NCI-H82 treated with DMSO at 0.1 percent for 48 hours (cell line): ENCODE results near the gene CES4A.
A peak's percentile ranks its signal among the peaks of the same experiment; 100 is the strongest.
"Not testable (repeated sequence)": the region's sequence is repeated elsewhere in the genome, so short reads cannot be mapped to it uniquely, and the experiment has no call there.

Experiments used
- DNase-seq: peaks from one replicate; lab custom pipeline; 2025; ENCODE audit not compliant: unreplicated experiment; lab: John Stamatoyannopoulos, UW

The CES4A gene

DNA sequence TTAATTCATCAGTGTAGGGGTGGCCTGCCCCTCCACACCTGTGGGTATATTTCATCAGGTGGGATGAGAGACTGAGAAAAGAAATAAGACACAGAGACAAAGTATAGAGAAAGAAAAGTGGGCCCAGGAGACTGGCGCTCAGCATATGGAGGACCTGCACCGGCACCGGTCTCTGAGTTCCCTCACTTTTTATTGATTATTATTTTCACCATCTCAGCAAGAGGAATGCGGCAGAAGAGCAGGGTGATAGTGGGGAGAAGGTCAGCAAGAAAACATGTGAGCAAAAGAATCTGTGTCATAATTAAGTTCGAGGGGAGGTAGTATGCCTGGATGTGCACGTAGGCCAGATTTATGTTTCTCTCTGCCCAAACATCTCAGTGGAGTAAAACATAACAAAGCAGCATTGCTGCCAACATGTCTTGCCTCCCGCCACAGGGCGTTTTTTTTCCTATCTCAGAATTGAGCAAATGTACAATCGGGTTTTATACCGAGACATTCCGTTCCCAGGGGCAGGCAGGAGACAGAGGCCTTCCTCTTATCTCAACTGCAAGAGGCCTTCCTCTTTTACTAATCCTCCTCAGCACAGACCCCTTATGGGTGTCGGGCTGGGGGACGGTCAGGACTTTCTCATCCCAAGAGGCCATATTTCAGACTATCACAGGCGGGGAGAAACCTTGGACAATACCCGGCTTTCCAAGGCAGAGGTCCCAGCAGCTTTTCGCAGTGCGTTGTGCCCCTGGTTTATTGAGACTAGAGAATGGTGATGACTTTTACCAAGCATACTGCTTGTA is 32.8 kb upstream of the CES4A start:
- DNase-seq, result not testable (repeated sequence)

DNA sequence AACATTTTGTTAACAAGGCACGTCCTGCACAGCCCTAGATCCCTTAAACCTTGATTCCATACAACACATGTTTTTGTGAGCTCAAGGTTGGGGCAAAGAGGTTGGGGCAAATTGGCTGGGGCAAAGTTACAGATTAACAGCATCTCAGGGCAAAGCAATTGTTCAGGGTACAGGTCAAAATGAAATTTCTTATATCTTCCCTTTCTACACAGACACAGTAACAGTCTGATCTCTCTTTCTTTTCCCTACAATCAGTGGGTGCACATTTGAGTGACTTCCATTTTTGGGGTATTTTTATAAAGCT is 32.3 kb upstream of the CES4A start:
- not testable (repeated sequence) for DNase-seq

DNA sequence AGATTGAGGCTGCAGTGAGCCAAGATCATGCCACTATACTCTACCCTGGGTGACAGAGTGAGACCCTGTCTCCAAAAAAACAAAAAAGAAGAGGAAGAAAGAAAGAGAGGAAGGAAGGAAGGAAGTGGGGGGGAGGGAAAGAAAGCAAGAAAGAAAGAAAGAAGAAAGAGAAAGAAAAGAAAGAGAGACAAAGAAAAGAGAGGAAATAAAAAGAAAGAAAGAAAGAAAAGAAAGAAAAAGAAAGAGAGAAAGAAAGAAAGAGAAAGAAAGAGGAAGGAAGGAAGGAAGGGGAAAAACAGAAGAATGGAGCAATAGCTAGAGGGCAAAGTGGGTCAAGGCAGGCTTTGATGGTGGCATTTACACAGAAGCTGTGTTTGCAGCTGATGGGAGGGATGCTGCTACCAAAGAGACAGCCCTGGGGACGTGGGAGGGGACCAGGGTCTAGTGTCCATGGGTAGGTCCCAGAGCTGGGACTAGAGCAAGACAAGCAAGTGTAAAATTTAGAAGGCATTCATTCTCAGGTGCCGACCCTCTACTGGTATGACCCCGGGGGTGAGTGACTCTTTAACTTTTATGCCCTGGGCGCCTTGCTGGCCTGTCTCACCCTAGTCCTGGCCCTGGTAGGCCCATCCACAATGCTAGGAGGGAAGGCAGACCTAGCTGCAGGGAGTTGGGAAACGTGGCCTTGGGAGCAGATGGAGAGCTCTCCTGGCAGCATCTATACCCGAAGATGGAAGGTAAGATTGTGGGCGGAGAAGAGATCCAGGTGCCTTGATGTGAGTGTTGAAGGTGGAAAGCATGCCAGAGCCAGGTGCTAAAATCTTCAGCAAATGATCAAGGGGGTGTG is 29.3 kb upstream of the CES4A start:
- DNase-seq, result no peak

DNA sequence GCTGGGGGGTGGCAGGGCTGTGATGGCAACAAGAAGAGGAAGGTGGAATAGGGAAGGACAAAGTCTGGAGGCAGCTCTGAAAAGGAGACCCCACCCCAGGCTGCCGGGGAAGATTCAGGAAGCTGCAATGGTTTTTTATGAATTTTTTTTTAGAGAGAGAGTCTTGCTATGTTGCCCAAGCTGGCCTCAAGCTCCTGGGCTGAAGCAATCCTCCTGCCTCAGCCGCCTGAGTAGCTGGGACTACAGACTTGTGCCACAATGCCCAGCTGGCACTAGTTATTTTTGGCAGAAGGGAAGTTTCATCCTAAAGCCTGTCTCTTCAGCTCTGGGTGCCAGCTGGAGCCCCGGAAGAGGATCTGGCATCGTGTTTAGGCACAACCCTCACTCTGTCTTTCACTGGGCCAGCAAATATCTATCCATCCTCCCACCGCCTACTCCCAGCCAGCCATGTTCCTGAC is 28.7 kb upstream of the CES4A start:
- DNase-seq, result no peak

DNA sequence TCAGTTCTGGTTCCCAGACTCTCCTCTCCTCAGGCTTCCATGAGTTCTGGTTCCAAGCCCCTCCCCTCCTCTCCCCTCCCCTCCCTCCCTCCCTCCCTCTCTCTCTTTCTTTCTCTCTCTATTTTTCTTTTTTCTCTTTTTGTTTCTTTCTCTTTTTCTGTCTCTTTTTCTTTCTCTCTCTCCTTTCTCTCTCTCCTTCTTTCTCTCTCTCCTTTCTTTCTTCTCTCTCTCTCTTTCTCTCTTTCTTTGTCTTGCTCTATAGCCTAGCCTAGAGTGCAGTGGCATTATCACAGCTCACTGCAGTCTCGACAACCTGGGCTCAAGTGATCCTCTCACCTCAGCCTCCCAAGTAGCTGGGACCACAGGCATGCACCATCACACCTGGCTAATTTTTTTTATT is 28.1 kb upstream of the CES4A start:
- DNase-seq, result no peak

DNA sequence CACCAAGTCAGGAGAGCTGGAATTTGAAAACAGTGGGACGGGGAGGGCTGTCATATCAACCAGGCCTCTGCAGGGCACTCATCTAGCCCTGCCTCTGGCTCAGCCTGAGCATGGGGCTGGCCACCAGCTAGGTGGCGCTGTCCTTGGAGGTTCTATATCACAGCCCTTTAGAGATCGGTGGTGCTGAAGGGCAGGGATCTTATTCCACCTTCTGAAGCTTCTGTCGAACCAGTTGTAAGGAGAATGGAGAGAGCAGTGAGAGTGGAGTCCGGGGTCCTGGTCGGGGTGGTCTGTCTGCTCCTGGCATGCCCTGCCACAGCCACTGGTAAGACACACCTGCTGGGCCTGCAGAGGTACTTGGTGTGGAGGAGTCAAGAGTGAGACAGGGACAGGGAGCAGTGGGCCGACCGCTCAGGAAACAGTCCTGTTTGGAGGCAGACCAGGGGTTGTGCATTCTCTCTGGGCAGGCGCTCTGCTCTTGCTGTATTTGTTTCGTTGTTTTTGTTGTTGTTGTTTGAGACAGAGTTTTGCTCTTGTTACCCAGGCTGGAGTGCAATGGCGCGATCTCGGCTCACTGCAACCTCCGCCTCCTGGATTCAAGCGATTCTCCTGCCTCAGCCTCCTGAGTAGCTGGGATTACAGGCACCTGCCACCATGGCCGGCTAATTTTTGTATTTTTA is 27.2 kb upstream of the CES4A start, which contains the start of gene CES3:
Gene CES3 (plus strand): TSS at position 202 of the 680 bp plus-strand sequence. CDS start 42 bp downstream, at position 244.
- peak; percentile 75 for DNase-seq

DNA sequence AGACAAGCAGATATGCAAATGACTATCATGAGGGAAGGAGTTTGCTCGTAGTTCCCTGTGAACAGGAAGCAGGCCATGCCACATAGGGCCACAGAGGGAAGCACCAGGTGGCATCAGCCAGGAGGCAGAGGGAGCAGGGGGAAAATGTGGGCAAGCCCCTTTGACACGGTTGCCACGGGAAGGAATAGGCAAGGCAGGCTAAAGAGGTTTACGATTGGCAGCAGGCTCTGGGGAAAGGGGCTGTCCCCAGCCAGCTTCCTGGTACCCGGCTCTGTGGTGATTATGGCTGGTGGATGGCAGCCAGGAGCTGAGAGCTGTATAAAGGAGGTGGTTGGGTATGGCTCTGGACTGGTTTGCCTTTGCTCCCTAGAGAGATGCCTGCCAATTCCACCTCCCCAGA is 26.5 kb upstream of the CES4A start:
- no peak for DNase-seq

DNA sequence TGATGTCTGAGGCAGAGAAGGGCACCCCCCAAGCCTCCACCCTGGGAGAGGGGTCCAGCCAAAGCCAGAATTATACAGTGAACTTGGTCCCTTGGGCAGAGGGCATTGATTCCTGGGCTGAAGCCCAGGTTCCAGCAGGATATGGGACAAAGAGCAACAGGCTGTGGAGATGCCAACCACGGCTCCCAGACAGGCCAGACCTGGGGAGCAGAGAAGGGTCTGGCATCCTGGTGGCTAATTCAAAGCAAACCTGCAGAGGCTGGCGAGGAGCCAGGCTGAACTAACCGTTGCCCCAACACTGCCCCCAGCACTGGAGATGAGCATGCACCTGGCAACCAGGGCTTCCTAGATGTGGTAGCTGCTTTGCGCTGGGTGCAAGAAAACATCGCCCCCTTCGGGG is 24.3 kb upstream of the CES4A start:
- no peak for DNase-seq

DNA sequence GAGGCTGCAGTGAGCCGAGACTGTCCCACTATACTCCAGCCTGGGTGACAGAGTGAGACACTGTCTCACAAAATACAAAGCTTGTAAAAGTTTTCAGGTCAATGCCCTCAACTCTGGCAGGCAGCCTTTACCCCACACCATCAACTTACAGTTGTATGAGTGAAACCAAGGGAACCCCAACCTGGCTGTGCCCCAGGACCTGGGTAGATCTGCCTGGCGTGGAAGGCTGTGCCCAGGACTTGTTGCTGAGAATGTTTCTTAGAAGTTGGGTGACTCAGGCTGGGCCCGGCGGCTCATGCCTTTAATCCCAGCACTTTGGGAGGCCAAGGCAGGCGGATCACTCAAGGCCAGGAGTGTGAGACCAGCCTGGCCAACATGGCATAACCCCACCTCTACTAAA is 19.5 kb upstream of the CES4A start:
- no peak for DNase-seq

DNA sequence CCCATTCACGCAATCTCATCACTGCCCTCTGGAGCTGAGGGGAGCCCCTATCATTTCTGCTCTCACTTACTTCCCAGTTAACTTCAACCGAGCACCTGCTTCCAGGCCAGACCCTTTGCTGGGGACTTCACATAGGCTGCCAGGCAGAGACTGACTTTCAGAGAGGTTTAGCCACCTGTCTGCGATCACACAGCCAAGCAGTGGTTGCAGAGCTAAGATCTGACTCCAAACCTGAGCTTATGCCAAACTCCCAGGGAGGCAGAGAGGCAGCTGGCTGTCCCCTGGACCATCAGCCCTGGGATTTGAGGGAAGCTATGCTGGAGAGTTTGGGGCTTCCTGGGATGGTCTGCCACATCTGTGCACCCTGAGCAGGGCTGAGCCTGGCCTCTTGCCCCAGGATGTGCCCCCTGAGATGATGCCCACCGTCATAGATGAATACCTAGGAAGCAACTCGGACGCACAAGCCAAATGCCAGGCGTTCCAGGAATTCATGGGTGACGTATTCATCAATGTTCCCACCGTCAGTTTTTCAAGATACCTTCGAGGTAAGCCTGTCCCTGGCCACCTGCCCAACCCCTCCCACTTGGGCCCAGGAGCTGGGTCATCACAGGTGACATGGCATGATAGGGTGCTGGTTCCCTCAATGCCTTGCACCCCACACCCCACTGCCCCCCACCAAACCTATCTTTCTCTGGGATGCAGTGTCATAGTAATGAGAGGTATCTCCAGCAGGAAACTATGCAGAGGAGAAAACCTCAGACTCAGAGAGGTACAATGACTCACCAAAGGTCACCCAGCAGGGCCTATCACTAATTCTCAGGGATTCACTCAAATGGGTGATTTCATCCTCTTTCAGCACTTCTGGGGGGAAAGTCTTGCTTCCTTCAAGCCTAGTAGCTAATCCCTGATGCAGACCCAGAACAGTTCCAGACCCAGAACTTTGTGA is 17.3 kb upstream of the CES4A start:
- no peak for DNase-seq

DNA sequence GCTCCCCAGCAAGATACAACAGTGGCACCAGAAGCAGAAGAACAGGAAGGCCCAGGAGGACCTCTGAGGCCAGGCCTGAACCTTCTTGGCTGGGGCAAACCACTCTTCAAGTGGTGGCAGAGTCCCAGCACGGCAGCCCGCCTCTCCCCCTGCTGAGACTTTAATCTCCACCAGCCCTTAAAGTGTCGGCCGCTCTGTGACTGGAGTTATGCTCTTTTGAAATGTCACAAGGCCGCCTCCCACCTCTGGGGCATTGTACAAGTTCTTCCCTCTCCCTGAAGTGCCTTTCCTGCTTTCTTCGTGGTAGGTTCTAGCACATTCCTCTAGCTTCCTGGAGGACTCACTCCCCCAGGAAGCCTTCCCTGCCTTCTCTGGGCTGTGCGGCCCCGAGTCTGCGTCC is 15.4 kb upstream of the CES4A start:
- no peak for DNase-seq

DNA sequence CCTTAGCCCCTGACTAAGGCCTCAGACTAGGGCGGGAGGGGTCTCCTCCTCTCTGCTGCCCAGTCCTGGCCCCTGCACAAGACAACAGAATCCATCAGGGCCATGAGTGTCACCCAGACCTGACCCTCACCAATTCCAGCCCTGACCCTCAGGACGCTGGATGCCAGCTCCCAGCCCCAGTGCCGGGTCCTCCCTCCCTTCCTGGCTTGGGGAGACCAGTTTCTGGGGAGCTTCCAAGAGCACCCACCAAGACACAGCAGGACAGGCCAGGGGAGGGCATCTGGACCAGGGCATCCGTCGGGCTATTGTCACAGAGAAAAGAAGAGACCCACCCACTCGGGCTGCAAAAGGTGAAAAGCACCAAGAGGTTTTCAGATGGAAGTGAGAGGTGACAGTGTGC is 14.7 kb upstream of the CES4A start:
- DNase-seq, result no peak

DNA sequence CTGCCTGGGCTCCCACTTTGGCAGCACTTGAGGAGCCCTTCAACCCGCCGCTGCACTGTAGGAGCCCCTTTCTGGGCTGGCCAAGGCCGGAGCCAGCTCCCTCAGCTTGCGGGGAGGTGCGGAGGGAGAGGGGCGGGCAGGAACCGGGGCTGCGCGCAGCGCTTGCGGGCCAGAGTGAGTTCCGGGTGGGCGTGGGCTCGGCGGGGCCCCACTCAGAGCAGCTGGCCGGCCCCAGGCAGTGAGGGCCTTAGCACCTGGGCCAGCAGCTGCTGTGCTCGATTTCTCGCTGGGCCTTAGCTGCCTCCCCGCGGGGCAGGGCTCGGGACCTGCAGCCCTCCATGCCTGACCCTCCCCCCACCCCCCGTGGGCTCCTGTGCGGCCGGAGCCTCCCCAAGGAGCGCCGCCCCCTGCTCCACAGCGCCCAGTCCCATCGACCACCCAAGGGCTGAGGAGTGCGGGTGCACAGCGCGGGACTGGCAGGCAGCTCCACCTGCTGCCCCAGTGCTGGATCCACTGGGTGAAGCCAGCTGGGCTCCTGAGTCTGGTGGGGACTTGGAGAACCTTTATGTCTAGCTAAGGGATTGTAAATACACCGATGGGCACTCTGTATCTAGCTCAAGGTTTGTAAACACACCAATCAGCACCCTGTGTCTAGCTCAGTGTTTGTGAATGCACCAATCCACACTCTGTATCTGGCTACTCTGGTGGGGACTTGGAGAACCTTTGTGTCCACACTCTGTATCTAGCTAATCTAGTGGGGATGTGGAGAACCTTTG is 14.0 kb upstream of the CES4A start:
- DNase-seq, result not testable (repeated sequence)

DNA sequence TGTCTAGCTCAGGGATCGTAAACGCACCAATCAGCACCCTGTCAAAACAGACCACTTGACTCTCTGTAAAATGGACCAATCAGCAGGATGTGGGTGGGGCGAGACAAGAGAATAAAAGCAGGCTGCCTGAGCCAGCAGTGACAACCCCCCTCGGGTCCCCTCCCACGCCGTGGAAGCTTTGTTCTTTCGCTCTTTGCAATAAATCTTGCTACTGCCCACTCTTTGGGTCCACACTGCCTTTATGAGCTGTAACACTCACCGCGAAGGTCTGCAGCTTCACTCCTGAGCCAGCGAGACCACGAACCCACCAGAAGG is 13.5 kb upstream of the CES4A start:
- not testable (repeated sequence) for DNase-seq

DNA sequence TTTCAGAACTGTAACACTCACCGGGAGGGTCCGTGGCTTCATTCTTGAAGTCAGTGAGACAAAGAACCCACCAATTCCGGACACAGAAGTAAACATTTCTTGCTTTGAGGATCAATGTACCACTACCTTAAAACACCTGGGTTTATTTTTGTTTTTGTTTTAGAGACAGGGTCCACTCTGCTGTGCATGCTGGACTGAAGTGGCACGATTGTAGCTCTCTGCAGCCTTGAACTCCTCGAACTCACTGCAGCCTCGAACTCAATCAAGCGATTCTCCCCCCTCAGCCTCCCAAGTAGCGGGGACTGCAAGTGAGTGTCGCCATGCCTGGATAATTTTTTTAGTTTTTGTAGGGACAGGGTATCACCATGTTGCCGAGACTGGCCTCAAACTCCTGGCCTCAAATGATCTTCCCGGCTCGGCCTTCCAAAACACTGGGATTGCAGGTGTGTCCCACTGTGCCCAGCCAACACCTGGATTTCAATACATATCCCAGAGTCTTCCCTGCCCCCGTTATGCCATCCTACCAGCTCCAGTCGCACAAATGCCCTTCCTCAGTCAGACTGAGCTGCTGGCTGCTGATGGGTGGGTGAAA is 13.0 kb upstream of the CES4A start:
- DNase-seq, result no peak

DNA sequence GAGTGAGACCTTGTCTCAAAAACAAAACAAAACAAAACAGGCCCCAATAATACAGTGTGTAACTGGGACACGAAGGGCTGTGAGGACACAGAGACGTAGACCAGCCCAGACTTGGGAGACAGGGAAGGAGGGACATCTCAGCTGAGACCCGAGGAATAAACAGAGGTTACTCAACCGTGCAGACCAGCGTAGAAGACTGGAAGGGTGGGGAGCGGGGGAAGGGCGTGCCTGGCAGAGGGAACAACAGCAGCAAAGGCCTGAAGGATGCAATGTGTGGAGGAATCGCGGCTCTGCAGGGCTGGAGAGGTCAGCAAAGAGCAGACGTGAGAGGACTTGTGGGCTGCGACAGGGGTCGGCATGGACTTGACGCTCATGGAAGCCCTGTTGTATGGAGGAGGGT is 11.6 kb upstream of the CES4A start:
- no peak for DNase-seq

DNA sequence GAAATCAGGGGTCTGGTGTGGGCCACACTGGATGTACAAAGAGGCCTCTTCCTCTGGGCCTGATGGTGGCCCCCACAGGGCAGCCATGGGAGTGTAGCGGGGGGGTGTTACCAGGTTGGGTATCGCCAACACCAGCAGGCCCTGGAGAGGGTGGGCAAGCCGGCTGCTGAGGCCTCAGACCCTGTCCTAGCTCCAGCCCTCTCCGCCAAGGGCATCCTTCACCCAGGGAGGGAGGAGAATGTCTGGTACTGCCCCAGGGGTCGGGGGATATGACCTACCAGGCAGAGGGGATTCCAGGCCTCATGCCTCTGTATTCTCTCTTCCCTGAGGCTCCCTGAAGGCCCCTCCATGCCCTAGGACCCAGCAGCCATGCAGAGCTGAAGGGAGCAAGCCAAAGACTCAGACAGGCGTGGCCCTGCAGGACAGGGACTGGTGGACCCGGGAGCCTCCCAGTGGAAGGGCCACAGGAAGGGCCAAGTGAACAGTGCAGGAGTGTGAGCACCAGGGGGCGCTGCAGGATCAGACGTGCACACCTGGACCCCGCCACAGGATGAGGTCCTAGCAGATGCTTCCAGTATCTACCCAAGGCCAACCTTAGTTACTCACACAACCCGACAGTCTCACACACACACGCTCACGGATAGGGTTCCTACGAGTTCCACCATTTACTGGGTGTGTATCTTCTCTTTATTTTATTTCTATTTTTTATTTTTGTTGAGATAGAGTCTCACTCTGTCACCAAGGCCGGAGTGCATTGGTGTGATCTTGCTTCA is 10.9 kb upstream of the CES4A start:
- DNase-seq, result peak; percentile 81

DNA sequence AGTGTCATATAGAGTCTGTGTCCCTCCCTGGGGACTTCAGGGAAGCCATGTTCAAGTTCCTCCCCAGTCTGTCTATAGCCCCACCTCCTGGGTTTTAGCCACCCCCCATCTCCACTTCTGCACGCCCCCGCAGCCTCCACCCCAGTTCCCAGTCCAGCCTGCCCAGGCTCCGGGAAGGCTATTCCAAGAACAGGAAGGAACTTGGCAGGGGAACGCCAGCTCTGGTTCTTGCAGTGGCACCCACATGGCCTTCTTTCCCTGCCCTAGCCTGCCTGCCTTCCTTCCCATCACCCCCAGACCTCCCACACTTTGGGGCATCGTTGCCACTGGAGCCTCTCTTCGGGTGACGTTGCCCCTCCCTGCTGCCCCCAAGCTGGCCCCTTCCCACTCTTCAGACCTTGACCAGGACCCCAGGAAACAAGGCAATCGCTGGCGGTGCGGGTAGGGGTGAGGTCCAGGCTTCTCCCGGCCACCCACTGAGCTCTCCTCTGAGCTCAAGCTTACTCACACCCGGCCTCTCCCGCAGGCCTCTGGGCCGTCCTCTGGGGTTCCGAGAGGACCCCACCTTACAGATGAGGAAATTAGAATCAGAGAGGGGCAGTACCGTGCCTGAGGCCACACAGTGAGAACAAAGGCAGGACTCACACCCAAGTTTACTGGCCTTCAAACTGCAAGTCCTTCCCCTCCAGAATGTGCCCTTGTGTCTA is 9.2 kb upstream of the CES4A start:
- DNase-seq, result no peak
